NB4 (cell line): Measurements from ENCODE around the gene GAGE12D.
"Not testable (repeated sequence)": the region's sequence is repeated elsewhere in the genome, so short reads cannot be mapped to it uniquely, and the experiment has no call there.

Experiments
- CTCF ChIP-seq: IDR thresholded peaks from one replicate; pipeline ENCODE4 v1.5.1; 2012; ENCODE audit warnings: low read depth, low read length
- MAX ChIP-seq: IDR thresholded peaks from 2 replicates; pipeline ENCODE4 v1.6.1; 2011; ENCODE audit warnings: low read depth, low read length
- POLR2A ChIP-seq: IDR thresholded peaks from 2 replicates; pipeline ENCODE4 v1.6.1; 2011; ENCODE audit warnings: mild to moderate bottlenecking; ENCODE audit not compliant: insufficient read length; ENCODE audit errors: extremely low read depth

- not testable (repeated sequence) for TF ChIP-seq CTCF, POLR2A, MAX
These were observed 38.1 kb downstream of the GAGE12D start, which contains the start of gene GAGE12H for GRCh38 chrX:49579649-49580048.
